Right atrium auricular region (tissue), 2 donors: ENCODE data around the gene GALNT10. TPM values are rescaled to one million over a fixed set of nuclear protein-coding genes. Genes with fewer than 3 reads are reported as not detected.

Experiments
- microRNA counts, 2 donors: library from miRNA; unstranded; fragments of <30 nt; microRNA quantifications; one replicate each; lab custom pipeline; 2016 to 2017
- microRNA-seq, 2 donors: library from miRNA; unstranded; fragments of <30 nt; microRNA quantifications; one replicate each; pipeline ENCODE4, GENCODE V29; 2016 to 2017; ENCODE audit warnings: borderline number of aligned reads in 2 of 2, borderline replicate concordance in 1 of 2
- total RNA-seq, 2 donors: library from RNA; depleted of rRNA; stranded (reverse); fragments of >200 nt; gene quantifications; one replicate each; pipeline ENCODE4 v1.1.0, GENCODE V29; 2016

The GALNT10 gene
- total RNA-seq, 2 donors from 2014 or later = 13.2 to 18.4 TPM

MicroRNAs within 50 kb of the gene (microRNA counts, 767-probe panel; counts per million panel counts)
- 0 to 31.0 counts per million in 2 donors for microRNA hsa-miR-1294 (lab: Ali Mortazavi, UCI)

Small RNA genes lying within 50 kb of the gene (microRNA-seq; reads per million reads assigned to microRNA genes)
- 3.5 to 4.2 reads per million in 2 donors for gene MIR1294

Other genes starting within 250 kb of the GALNT10 start
- gene FAM114A2, start 151.8 kb upstream of the GALNT10 start, total RNA-seq = 10 to 100 TPM; 11.1 to 18.5 TPM
- gene MFAP3, start 151.8 kb upstream of the GALNT10 start, total RNA-seq = 10 to 100 TPM; 34.3 to 72.4 TPM